ENCODE measurements around the gene SGTB.

- TF ChIP-seq POLR2A (IDR thresholded peaks at IDR 0.05), result no peak
- TF ChIP-seq, protein P1, sequence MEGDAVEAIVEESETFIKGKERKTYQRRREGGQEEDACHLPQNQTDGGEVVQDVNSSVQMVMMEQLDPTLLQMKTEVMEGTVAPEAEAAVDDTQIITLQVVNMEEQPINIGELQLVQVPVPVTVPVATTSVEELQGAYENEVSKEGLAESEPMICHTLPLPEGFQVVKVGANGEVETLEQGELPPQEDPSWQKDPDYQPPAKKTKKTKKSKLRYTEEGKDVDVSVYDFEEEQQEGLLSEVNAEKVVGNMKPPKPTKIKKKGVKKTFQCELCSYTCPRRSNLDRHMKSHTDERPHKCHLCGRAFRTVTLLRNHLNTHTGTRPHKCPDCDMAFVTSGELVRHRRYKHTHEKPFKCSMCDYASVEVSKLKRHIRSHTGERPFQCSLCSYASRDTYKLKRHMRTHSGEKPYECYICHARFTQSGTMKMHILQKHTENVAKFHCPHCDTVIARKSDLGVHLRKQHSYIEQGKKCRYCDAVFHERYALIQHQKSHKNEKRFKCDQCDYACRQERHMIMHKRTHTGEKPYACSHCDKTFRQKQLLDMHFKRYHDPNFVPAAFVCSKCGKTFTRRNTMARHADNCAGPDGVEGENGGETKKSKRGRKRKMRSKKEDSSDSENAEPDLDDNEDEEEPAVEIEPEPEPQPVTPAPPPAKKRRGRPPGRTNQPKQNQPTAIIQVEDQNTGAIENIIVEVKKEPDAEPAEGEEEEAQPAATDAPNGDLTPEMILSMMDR (IDR thresholded peaks at IDR 0.05), result no peak
Observed at GRCh38 chr5:65771266-65771665, 49.4 kb upstream of the SGTB start.

All from right lobe of liver (tissue), 4 donors.